Fibroblast of lung (primary cell): ENCODE data around the gene BCAS3. TPM values are rescaled to one million over a fixed set of nuclear protein-coding genes. Genes with fewer than 3 reads are reported as not detected.

Source experiments
- DNase-seq, 2 donors: peaks; one replicate each; pipeline versions ENCODE4 v3.0.0 to v3.0.0-alpha.2; 2010; ENCODE audit warnings: low read depth in 2 of 2
- H2AFZ ChIP-seq: 2 replicates; pipeline ENCODE4 v1.5.1; 2012; ENCODE audit warnings: low read length, control low read depth, inconsistent platforms
- H3K27ac ChIP-seq: 2 replicates; pipeline ENCODE4 v1.5.1; 2011; ENCODE audit warnings: low read length, control low read depth; ENCODE audit not compliant: insufficient read depth
- H3K27me3 ChIP-seq: 2 replicates; pipeline ENCODE4 v1.5.1; 2011; ENCODE audit warnings: mild to moderate bottlenecking, low read length; ENCODE audit not compliant: control insufficient read depth, insufficient read depth
- H3K36me3 ChIP-seq: 2 replicates; pipeline ENCODE4 v1.5.1; 2011; ENCODE audit warnings: low read length; ENCODE audit not compliant: control insufficient read depth, insufficient read depth
- H3K4me1 ChIP-seq: 2 replicates; pipeline ENCODE4 v1.5.1; 2011; ENCODE audit warnings: low read length; ENCODE audit not compliant: control insufficient read depth, insufficient read depth; ENCODE audit errors: extremely low read depth
- H3K4me2 ChIP-seq: 2 replicates; pipeline ENCODE4 v1.5.1; 2011; ENCODE audit warnings: low read length, control low read depth; ENCODE audit not compliant: insufficient read depth; ENCODE audit errors: extremely low read depth
- H3K4me3 ChIP-seq, 4 experiments: fragments of 200-600 bp in 1 of 4; sonication (generic) in 1 of 4; replicated peaks in 1 of 4; 2 replicates each; pipeline ENCODE4 v1.5.1; 2011 to 2016; ENCODE audit warnings: low read length in 4 of 4, low read depth in 3 of 4, mild to moderate bottlenecking in 3 of 4, control low read depth in 2 of 4, inconsistent platforms in 1 of 4, mixed read lengths in 1 of 4; ENCODE audit not compliant: insufficient read depth in 1 of 4; ENCODE audit errors: control extremely low read depth in 1 of 4
- H3K79me2 ChIP-seq: 2 replicates; pipeline ENCODE4 v1.5.1; 2012; ENCODE audit warnings: mild to moderate bottlenecking, low read length, inconsistent platforms; ENCODE audit not compliant: control insufficient read depth, insufficient read depth
- H3K9ac ChIP-seq: 2 replicates; pipeline ENCODE4 v1.5.1; 2011; ENCODE audit warnings: mild to moderate bottlenecking, low read length, control low read depth; ENCODE audit not compliant: insufficient read depth
- H3K9me3 ChIP-seq: 2 replicates; pipeline ENCODE4 v1.5.1; 2012; ENCODE audit warnings: low read depth, low read length; ENCODE audit not compliant: control insufficient read depth, insufficient read depth
- H4K20me1 ChIP-seq: 2 replicates; pipeline ENCODE4 v1.5.1; 2011; ENCODE audit warnings: low read length; ENCODE audit not compliant: control insufficient read depth, insufficient read depth; ENCODE audit errors: extremely low read depth
- CTCF ChIP-seq, 2 donors: IDR thresholded peaks in 1 of 2; conservative IDR thresholded peaks in 1 of 2; 1 replicate in 1 of 2; 2 replicates in 1 of 2; pipeline ENCODE4 v1.5.1; 2011 to 2012; ENCODE audit warnings: low read length in 2 of 2, control low read depth in 1 of 2, inconsistent platforms in 1 of 2, low read depth in 1 of 2, mild to moderate bottlenecking in 1 of 2
- EZH2 ChIP-seq: IDR thresholded peaks from 2 replicates; pipeline ENCODE4 v1.5.1; 2012; ENCODE audit warnings: low read length, control low read depth, mild to moderate bottlenecking; ENCODE audit errors: missing control alignments
- polyA plus RNA-seq, 2 donors: library from polyadenylated mRNA; depleted of rRNA in 1 of 2; stranded (reverse) in 1 of 2; unstranded in 1 of 2; fragments of >200 nt; gene quantifications; 2 replicates each; pipeline ENCODE4 v1.2.1, GENCODE V29; 2011 to 2012; ENCODE audit warnings: missing spikeins in 1 of 2
- total RNA-seq: library from RNA; depleted of rRNA; stranded (reverse); fragments of >200 nt; gene quantifications from 2 replicates; pipeline ENCODE4 v1.2.1, GENCODE V29; 2014

Gene BCAS3
- total and polyA plus RNA-seq, 2 donors (not counting 1 experiment from before 2014, with no cell fraction given): 9.9 to 43.6 TPM

- H3K4me1 ChIP-seq: no peaks in the 10 kb centered on the region
- no peaks in the 10 kb centered on the region for H3K27me3 ChIP-seq
- H3K9me3 ChIP-seq: no peaks in the 10 kb centered on the region
- H3K4me3 ChIP-seq: no peak overlapping the region
- H3K9ac ChIP-seq: no peak overlapping the region
- TF ChIP-seq EZH2: no peak
- no peak for TF ChIP-seq CTCF (conservative IDR thresholded peaks at IDR 0.05 in 1 of 2, IDR thresholded peaks at IDR 0.05 in 1 of 2; ENCODE audit: low read depth in 1 of 2, low read length in 2 of 2)
- H3K27ac ChIP-seq: no peak overlapping the region
- DNase-seq: no peak
- no peak overlapping the region for H3K4me2 ChIP-seq
- H4K20me1 ChIP-seq: no peaks in the 10 kb centered on the region
- no peaks in the 10 kb centered on the region for H3K79me2 ChIP-seq
- H3K36me3 ChIP-seq: no peaks in the 10 kb centered on the region
- no peak overlapping the region for H2AFZ ChIP-seq
Measured at GRCh38 chr17:61070649-61071048, 393.0 kb downstream of the BCAS3 start.

DNA sequence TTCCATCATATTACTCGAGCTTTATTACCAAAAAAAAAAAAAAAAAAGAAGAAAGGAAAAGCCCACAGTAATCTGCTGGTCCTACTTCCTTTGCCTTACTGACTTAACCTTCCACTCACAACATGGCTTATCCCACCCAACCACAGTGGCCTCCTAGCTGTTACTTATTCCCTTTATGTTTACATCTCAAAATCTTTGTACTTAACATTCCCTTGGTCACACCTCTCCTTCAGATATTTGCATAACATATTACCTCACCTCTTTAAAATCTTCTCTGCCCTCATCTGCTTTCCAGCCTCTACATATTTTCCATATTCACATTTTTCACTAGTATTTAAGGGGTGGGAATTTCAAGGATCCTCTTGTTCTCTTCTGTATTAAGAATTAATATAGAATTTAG is 395.0 kb downstream of the BCAS3 start:
- DNase-seq: peak in 1 of 2 donors; percentile 58
- H3K4me1 ChIP-seq: peaks cover 6% of the 10 kb centered on the region
- no peaks in the 10 kb centered on the region for H3K79me2 ChIP-seq
- H3K9ac ChIP-seq: no peak overlapping the region
- no peaks in the 10 kb centered on the region for H3K9me3 ChIP-seq
- H3K36me3 ChIP-seq: no peaks in the 10 kb centered on the region
- H3K4me2 ChIP-seq: no peak overlapping the region
- H3K27ac ChIP-seq: no peak overlapping the region
- TF ChIP-seq EZH2: no peak
- no peak for TF ChIP-seq CTCF (conservative IDR thresholded peaks at IDR 0.05 in 1 of 2, IDR thresholded peaks at IDR 0.05 in 1 of 2; ENCODE audit: low read depth in 1 of 2, low read length in 2 of 2)
- no peaks in the 10 kb centered on the region for H4K20me1 ChIP-seq
- H3K27me3 ChIP-seq: no peaks in the 10 kb centered on the region
- H2AFZ ChIP-seq: no peak overlapping the region
- H3K4me3 ChIP-seq: no peak overlapping the region

DNA sequence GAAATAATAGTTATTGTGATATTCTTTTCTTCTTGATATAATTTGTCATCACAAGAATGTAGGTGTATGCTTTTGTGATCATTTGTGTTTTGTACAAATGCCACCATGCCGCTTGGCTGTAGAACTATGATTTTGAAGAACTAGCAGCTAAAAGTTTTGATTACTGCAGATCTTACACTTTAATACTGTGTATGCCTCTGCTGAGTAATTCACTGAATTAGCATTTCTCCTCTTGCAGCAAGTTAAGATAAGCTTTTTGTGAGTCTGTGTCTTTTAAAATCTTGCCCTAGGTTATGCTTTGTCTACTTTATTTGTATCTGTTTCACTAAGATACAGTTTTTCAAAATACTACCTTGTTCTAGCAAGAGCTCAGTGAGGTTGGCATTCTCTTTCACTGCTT is 395.5 kb downstream of the BCAS3 start:
- no peak overlapping the region for H2AFZ ChIP-seq
- no peak for TF ChIP-seq CTCF (conservative IDR thresholded peaks at IDR 0.05 in 1 of 2, IDR thresholded peaks at IDR 0.05 in 1 of 2; ENCODE audit: low read depth in 1 of 2, low read length in 2 of 2)
- no peak for TF ChIP-seq EZH2

More for the DNA sequence above, 395.5 kb downstream of the BCAS3 start:
- H3K9ac ChIP-seq: no peak overlapping the region
- no peak overlapping the region for H3K4me3 ChIP-seq
- H3K27ac ChIP-seq: no peak overlapping the region
- H4K20me1 ChIP-seq: no peaks in the 10 kb centered on the region
- H3K27me3 ChIP-seq: no peaks in the 10 kb centered on the region
- H3K79me2 ChIP-seq: no peaks in the 10 kb centered on the region
- H3K4me2 ChIP-seq: no peak overlapping the region
- H3K4me1 ChIP-seq: peaks cover 6% of the 10 kb centered on the region
- no peaks in the 10 kb centered on the region for H3K9me3 ChIP-seq
- H3K36me3 ChIP-seq: no peaks in the 10 kb centered on the region
- DNase-seq: no peak
